Breast epithelium (tissue), 4 donors: ENCODE measurements around the gene IP6K3. TPM values are rescaled to one million over a fixed set of nuclear protein-coding genes. Genes with fewer than 3 reads are reported as not detected.

Source experiments
- DNase-seq, 2 donors: peaks; one replicate each; pipeline ENCODE4 v3.0.0-alpha.2; 2019; ENCODE audit warnings: low spot score in 2 of 2
- H3K27ac ChIP-seq, 2 donors: fragments of 200-600 bp; sonication (generic) in 1 of 2; one replicate each; pipeline ENCODE4 v1.5.1; 2016 to 2019; ENCODE audit warnings: mild to moderate bottlenecking in 1 of 2
- H3K27me3 ChIP-seq, 2 donors: fragments of 200-600 bp; sonication (generic) in 1 of 2; one replicate each; pipeline versions ENCODE4 v1.5.1 to v1.6.0; 2017 to 2019; ENCODE audit warnings: control low read depth in 1 of 2, mild to moderate bottlenecking in 1 of 2
- H3K36me3 ChIP-seq: fragments of 200-600 bp; one replicate; pipeline ENCODE4 v1.5.1; 2019
- H3K4me1 ChIP-seq, 2 donors: fragments of 200-600 bp; sonication (generic); one replicate each; pipeline ENCODE4 v1.5.1; 2016 to 2019; ENCODE audit warnings: control low read depth in 1 of 2
- H3K4me3 ChIP-seq, 3 donors: fragments of 200-600 bp; sonication (generic); 1 replicate in 2 of 3; 2 replicates in 1 of 3; pipeline ENCODE4 v1.5.1; 2016 to 2019; ENCODE audit warnings: mild to moderate bottlenecking in 3 of 3, moderate library complexity in 2 of 3
- H3K9me3 ChIP-seq, 2 donors: fragments of 200-600 bp; sonication (generic) in 1 of 2; one replicate each; pipeline ENCODE4 v1.5.1; 2016 to 2019; ENCODE audit warnings: control low read depth in 1 of 2
- POLR2A ChIP-seq: fragments of 450-650 bp; IDR thresholded peaks from one replicate; pipeline ENCODE4 v1.6.1; 2016; ENCODE audit warnings: antibody characterized with exemption, mild to moderate bottlenecking, moderate library complexity
- POLR2AphosphoS5 ChIP-seq, 3 donors: sonication (generic); formaldehyde crosslinking; IDR thresholded peaks; one replicate each; pipeline ENCODE4 v1.6.1; 2017; ENCODE audit warnings: antibody characterized with exemption in 3 of 3
- intact Hi-C: fragments of 100-400 bp; cut with DNase I; formaldehyde crosslinking; loops from one replicate; pipeline ENCODE4 v1.15.1; 2023; ENCODE audit warnings: low total_unique reads
- total RNA-seq, 3 donors: library from RNA; depleted of rRNA; stranded (reverse); fragments of >200 nt; gene quantifications; one replicate each; pipeline ENCODE4 v1.1.0, GENCODE V29; 2016
- TF ChIP-seq, protein P1 (sequence below), 3 donors: fragments of 450-650 bp; IDR thresholded peaks; one replicate each; pipeline ENCODE4 v1.5.1; 2016 to 2017; ENCODE audit warnings: antibody characterized with exemption in 3 of 3, mild to moderate bottlenecking in 3 of 3, moderate library complexity in 3 of 3

IP6K3 gene, protein sequence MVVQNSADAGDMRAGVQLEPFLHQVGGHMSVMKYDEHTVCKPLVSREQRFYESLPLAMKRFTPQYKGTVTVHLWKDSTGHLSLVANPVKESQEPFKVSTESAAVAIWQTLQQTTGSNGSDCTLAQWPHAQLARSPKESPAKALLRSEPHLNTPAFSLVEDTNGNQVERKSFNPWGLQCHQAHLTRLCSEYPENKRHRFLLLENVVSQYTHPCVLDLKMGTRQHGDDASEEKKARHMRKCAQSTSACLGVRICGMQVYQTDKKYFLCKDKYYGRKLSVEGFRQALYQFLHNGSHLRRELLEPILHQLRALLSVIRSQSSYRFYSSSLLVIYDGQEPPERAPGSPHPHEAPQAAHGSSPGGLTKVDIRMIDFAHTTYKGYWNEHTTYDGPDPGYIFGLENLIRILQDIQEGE
- 1 to 10 TPM in 1 of 3 donors, under 1 TPM in 2; 0.15 to 4.2 (median 0.66) TPM for total RNA-seq

DNA sequence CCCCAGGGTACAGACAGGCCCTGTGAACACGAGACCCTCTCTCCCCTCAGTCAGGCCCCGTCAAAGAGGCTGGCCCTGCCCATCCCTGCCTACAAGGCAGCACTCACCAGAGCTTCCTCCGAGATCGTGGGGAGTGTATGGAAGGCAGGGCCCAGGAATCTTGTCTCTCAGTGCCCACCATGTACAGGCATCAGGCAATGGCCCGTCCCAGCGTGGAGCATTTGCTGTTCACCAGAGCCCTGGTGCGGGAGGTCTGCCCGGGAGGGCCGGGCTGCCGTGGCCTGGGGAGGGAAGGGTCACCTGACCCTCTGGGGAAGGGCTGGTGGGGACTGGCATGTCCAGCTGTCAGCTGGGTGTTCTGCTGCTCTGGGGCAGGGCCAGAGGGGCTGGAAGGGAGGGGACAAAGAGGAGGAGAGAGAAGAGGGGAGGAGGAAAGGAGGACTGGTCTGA is at the start of gene IP6K3:
Gene IP6K3, minus strand, starts transcription at position 255 of the 450 bp plus-strand sequence. CDS start 11,429 bp downstream, outside the sequence.
- no peak for DNase-seq
- TF ChIP-seq, protein P1, sequence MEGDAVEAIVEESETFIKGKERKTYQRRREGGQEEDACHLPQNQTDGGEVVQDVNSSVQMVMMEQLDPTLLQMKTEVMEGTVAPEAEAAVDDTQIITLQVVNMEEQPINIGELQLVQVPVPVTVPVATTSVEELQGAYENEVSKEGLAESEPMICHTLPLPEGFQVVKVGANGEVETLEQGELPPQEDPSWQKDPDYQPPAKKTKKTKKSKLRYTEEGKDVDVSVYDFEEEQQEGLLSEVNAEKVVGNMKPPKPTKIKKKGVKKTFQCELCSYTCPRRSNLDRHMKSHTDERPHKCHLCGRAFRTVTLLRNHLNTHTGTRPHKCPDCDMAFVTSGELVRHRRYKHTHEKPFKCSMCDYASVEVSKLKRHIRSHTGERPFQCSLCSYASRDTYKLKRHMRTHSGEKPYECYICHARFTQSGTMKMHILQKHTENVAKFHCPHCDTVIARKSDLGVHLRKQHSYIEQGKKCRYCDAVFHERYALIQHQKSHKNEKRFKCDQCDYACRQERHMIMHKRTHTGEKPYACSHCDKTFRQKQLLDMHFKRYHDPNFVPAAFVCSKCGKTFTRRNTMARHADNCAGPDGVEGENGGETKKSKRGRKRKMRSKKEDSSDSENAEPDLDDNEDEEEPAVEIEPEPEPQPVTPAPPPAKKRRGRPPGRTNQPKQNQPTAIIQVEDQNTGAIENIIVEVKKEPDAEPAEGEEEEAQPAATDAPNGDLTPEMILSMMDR (IDR thresholded peaks at IDR 0.05): no peak
- TF ChIP-seq POLR2A (no peak), POLR2AphosphoS5 (IDR thresholded peaks at IDR 0.05) (no peak)
- Histone ChIP-seq H3K4me3 (no peak within 1 kb of the TSS), H3K27me3 (no peaks in the 10 kb centered on the region), H3K4me1 (peaks cover 5 to 7% of the 10 kb centered on the region in 2 donors), H3K27ac (peak within 1 kb of the TSS in 1 of 2 donors; percentile 35), H3K9me3 (no peaks in the 10 kb centered on the region), H3K36me3 (no peaks in the 10 kb centered on the region)
- intact Hi-C loops: no loop called here

DNA sequence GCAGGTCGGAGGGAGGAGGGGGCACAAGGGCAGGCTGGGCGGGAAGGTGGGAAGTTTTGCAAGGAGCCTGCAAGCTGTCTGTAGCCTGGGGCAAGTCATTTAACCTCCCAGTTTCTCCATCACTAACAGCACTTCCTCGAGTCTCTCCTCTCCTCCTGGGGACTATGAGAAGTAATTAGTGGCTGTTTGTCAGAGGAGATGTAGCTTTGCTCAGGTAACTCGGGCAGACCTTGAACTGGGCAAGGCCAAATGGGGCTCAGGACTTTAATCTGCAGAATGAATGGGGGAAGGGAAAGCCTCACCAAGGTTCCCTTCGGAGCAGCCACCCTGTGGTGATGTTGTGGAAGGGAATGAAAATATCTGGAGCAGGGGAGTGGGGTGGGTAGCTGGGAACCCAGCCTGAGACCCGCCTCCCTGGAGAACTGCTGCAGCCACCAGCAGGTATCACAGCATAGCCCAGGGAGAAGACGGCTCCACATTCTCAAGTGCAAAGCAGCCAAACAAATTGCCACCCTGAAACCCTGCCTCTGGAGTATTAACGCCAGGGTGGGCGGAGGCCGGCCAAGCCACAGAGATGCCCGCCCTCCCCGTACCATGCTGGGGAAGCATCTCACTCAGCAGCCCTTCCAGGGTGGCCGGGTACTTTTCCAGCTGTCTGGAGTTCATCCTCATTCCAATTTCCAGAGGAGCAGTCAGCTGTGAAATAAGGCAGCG is 48.4 kb upstream of the IP6K3 start:
- Histone ChIP-seq H3K4me1 (no peaks in the 10 kb centered on the region), H3K36me3 (no peaks in the 10 kb centered on the region), H3K27ac (no peak overlapping the region), H3K9me3 (no peaks in the 10 kb centered on the region), H3K27me3 (peaks cover 0 to 6% of the 10 kb centered on the region in 2 donors), H3K4me3 (no peak overlapping the region)
- intact Hi-C loops: no loop called here
- TF ChIP-seq POLR2A: no peak
- TF ChIP-seq, protein P1 (IDR thresholded peaks at IDR 0.05): no peak
- TF ChIP-seq POLR2AphosphoS5 (IDR thresholded peaks at IDR 0.05): no peak
- DNase-seq: no peak

DNA sequence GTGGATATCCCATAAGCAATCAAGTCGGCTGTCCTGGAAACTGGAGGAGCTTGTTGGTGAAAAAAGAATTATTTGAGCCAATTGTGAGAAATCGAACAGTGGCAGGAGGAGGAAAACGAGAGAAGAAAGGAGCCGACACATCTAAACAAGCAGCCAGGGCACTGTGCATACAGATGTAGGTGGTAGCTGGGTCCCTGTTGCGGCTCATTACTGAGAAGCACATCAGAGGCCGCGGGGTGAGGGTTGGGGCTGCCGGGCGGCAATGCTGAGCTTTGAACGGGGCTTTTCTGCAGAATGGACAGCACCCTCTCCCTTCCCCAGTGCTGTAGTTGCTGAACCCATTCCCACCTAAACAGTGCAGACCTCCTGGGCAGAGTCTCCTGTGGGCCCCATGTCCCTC is 46.3 kb upstream of the IP6K3 start:
- Histone ChIP-seq H3K27ac (no peak overlapping the region), H3K27me3 (no peaks in the 10 kb centered on the region), H3K4me1 (no peaks in the 10 kb centered on the region), H3K36me3 (no peaks in the 10 kb centered on the region), H3K9me3 (no peaks in the 10 kb centered on the region), H3K4me3 (no peak overlapping the region)
- TF ChIP-seq POLR2A (no peak), POLR2AphosphoS5 (IDR thresholded peaks at IDR 0.05) (no peak)
- TF ChIP-seq, protein P1 (IDR thresholded peaks at IDR 0.05): no peak
- intact Hi-C loops: no loop called here
- no peak for DNase-seq

DNA sequence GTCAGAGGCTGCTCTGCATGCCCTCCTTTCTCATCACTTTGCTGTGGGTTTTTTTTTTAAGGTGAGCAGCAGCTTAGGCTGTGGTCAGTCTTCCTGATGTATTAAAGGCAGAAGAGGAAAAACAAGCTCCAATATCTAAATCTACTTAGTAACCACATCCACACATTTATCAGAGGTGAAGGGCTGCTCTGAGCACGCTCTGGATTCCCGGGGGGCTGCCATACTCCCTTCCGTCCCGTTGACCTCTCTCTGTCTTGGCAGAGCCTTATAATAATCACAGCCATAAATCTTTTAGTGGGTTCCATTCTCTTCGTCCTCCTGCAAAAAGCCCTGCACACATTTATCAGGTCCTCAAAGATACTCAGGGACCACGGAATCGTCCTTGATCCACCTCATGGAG is 44.9 kb upstream of the IP6K3 start:
- Histone ChIP-seq H3K4me3 (no peak overlapping the region), H3K36me3 (no peaks in the 10 kb centered on the region), H3K9me3 (no peaks in the 10 kb centered on the region), H3K27me3 (no peaks in the 10 kb centered on the region), H3K27ac (no peak overlapping the region), H3K4me1 (peaks cover 0 to 13% of the 10 kb centered on the region in 2 donors)
- no peak for TF ChIP-seq POLR2A
- no peak for TF ChIP-seq POLR2AphosphoS5 (IDR thresholded peaks at IDR 0.05)
- TF ChIP-seq, protein P1 (IDR thresholded peaks at IDR 0.05): no peak
- no peak for DNase-seq
- intact Hi-C loops: no loop called here

DNA sequence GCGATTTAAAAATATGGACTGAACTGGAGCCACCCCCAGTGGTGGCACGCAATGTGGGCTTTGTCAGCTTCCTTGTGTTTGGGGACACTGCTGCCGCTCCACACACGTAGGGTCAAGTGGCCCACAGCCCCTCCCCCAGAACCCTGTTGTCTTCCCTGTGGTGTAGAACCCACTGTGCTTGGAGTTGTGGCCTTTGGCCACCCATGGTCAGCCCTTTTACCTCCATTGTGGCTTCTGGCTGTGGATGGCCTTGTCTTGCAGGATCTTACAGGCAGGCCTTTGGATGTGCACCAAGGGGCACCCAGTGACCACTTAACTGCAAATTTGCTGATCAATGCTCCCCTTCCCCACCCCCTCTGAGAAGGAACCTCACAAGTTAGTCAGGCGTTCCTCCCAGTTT is 44.2 kb upstream of the IP6K3 start:
- H3K9me3 ChIP-seq: no peaks in the 10 kb centered on the region
- H3K4me1 ChIP-seq: peaks cover 0 to 19% of the 10 kb centered on the region in 2 donors
- no peak overlapping the region for H3K27ac ChIP-seq
- TF ChIP-seq, protein P1 (IDR thresholded peaks at IDR 0.05): no peak
- TF ChIP-seq POLR2AphosphoS5 (IDR thresholded peaks at IDR 0.05): no peak
- no peak for TF ChIP-seq POLR2A
- H3K4me3 ChIP-seq: no peak overlapping the region
- H3K27me3 ChIP-seq: no peaks in the 10 kb centered on the region
- H3K36me3 ChIP-seq: no peaks in the 10 kb centered on the region
- DNase-seq: no peak
- intact Hi-C loops: no loop called here
